NCI-H2227 treated with DMSO at 0.1 percent for 48 hours (cell line): ENCODE measurements around the gene GLIS1.
"Not testable (repeated sequence)": the region's sequence is repeated elsewhere in the genome, so short reads cannot be mapped to it uniquely, and the experiment has no call there.

Experiments used
- DNase-seq: peaks from one replicate; lab custom pipeline; 2025; lab: John Stamatoyannopoulos, UW

The GLIS1 gene

GRCh38 chr1:53739109-53739681, at the start of gene GLIS1:
TSS of gene GLIS1 (minus strand) at chr1:53739164. CDS start at chr1:53738064, 1,100 bp downstream.
- DNase-seq = peak; percentile 82

GRCh38 chr1:53787655-53788054, 48.7 kb upstream of the GLIS1 start:
- DNase-seq = no peak

- DNase-seq = no peak
Observed at GRCh38 chr1:53783056-53783455, 44.1 kb upstream of the GLIS1 start.

- DNase-seq = no peak
Observed at GRCh38 chr1:53781654-53782053, 42.7 kb upstream of the GLIS1 start.

GRCh38 chr1:53777272-53777671, 38.3 kb upstream of the GLIS1 start:
- no peak for DNase-seq

- DNase-seq = no peak
Observed at GRCh38 chr1:53771648-53772047, 32.7 kb upstream of the GLIS1 start.

- DNase-seq = no peak
Observed at GRCh38 chr1:53769780-53770179, 30.8 kb upstream of the GLIS1 start.

- DNase-seq = no peak
Observed at GRCh38 chr1:53769184-53769583, 30.2 kb upstream of the GLIS1 start.

GRCh38 chr1:53766831-53767405, 28.0 kb upstream of the GLIS1 start:
- DNase-seq = no peak

GRCh38 chr1:53766194-53766742, 27.3 kb upstream of the GLIS1 start:
- DNase-seq = no peak

- DNase-seq = no peak
Observed at GRCh38 chr1:53765657-53766056, 26.7 kb upstream of the GLIS1 start.

GRCh38 chr1:53763911-53764310, 24.9 kb upstream of the GLIS1 start:
- no peak for DNase-seq

- no peak for DNase-seq
Observed at GRCh38 chr1:53763461-53763860, 24.5 kb upstream of the GLIS1 start.

GRCh38 chr1:53760497-53760896, 21.5 kb upstream of the GLIS1 start:
- not testable (repeated sequence) for DNase-seq

- no peak for DNase-seq
Observed at GRCh38 chr1:53755874-53756273, 16.9 kb upstream of the GLIS1 start.

- DNase-seq = peak; percentile 49
Observed at GRCh38 chr1:53754484-53755312, 15.7 kb upstream of the GLIS1 start.

- no peak for DNase-seq
Observed at GRCh38 chr1:53752281-53752680, 13.3 kb upstream of the GLIS1 start.

GRCh38 chr1:53747841-53748240, 8.9 kb upstream of the GLIS1 start:
- DNase-seq = no peak

GRCh38 chr1:53740621-53741105, 1.7 kb upstream of the GLIS1 start:
- no peak for DNase-seq

- no peak for DNase-seq
Observed at GRCh38 chr1:53738205-53739108, 507 bp downstream of the GLIS1 start.

GRCh38 chr1:53737648-53738204, 1.2 kb downstream of the GLIS1 start:
- DNase-seq = no peak
